T47D (cell line): ENCODE results near the gene RBMS1.

Experiments
- DNase-seq, 2 experiments: peaks; one replicate each; pipeline versions ENCODE4 v3.0.0 to v3.0.0-alpha.2; 2011 to 2012; ENCODE audit warnings: low read depth in 1 of 2, low spot score in 1 of 2
- JUND ChIP-seq: IDR thresholded peaks from 2 replicates; pipeline ENCODE4 v1.6.1; 2012; ENCODE audit warnings: low read depth
- in situ Hi-C: cut with HindIII; loops from 2 replicates; pipeline ENCODE4 v1.10.0; 2016; ENCODE audit warnings: low sequenced_read_pairs, low pct_unique_long_range_greater_than_20kb

The RBMS1 gene

GRCh38 chr2:160277151-160277550 is 216.5 kb downstream of the RBMS1 start:
- DNase-seq: no peak
- no peak for TF ChIP-seq JUND
- in situ Hi-C loops: no loop called here

GRCh38 chr2:160275656-160276055 is 218.0 kb downstream of the RBMS1 start:
- TF ChIP-seq JUND: no peak
- DNase-seq: no peak
- in situ Hi-C loops: no loop called here

GRCh38 chr2:160271171-160272086 is 222.2 kb downstream of the RBMS1 start:
- DNase-seq: no peak
- in situ Hi-C loops: no loop called here
- no peak for TF ChIP-seq JUND

GRCh38 chr2:160270571-160271113 is 223.0 kb downstream of the RBMS1 start:
- DNase-seq: no peak
- in situ Hi-C loops: no loop called here
- TF ChIP-seq JUND: no peak

- no peak for TF ChIP-seq JUND
- no peak for DNase-seq
- in situ Hi-C loops: no loop called here
Measured at GRCh38 chr2:160269803-160270570, 223.6 kb downstream of the RBMS1 start.

- no peak for TF ChIP-seq JUND
- no peak for DNase-seq
- in situ Hi-C loops: no loop called here
Measured at GRCh38 chr2:160269365-160269764, 224.2 kb downstream of the RBMS1 start.

GRCh38 chr2:160268151-160268781 is 225.3 kb downstream of the RBMS1 start:
- DNase-seq: no peak

GRCh38 chr2:160267692-160268091 is 225.9 kb downstream of the RBMS1 start:
- in situ Hi-C loops: no loop called here
- DNase-seq: no peak

More at GRCh38 chr2:160268151-160268781, 225.3 kb downstream of the RBMS1 start:
- in situ Hi-C loops: no loop called here
- no peak for TF ChIP-seq JUND

GRCh38 chr2:160267022-160267421 is 226.6 kb downstream of the RBMS1 start:
- in situ Hi-C loops: no loop called here
- TF ChIP-seq JUND: no peak
- DNase-seq: no peak

More at GRCh38 chr2:160267692-160268091, 225.9 kb downstream of the RBMS1 start:
- no peak for TF ChIP-seq JUND

GRCh38 chr2:160266037-160266551 is 227.5 kb downstream of the RBMS1 start:
- TF ChIP-seq JUND: no peak
- no peak for DNase-seq
- in situ Hi-C loops: no loop called here

GRCh38 chr2:160264308-160264707 is 229.3 kb downstream of the RBMS1 start:
- no peak for DNase-seq
- TF ChIP-seq JUND: no peak

GRCh38 chr2:160261732-160262131 is 231.9 kb downstream of the RBMS1 start:
- no peak for TF ChIP-seq JUND
- DNase-seq: no peak
- in situ Hi-C loops: no loop called here

More at GRCh38 chr2:160264308-160264707, 229.3 kb downstream of the RBMS1 start:
- in situ Hi-C loops: no loop called here
